Lower leg skin (tissue), 3 donors: ENCODE measurements around the gene SV2C.

Source experiments
- CTCF ChIP-seq, 3 donors: fragments of 450-650 bp; IDR thresholded peaks; one replicate each; pipeline ENCODE4 v1.5.1; 2016; ENCODE audit warnings: antibody characterized with exemption in 3 of 3, mild to moderate bottlenecking in 3 of 3, moderate library complexity in 2 of 3
- POLR2A ChIP-seq, 2 donors: fragments of 450-650 bp; IDR thresholded peaks; one replicate each; pipeline ENCODE4 v1.6.1; 2016 to 2017; ENCODE audit warnings: antibody characterized with exemption in 2 of 2, mild to moderate bottlenecking in 1 of 2, moderate library complexity in 1 of 2

- TF ChIP-seq CTCF (IDR thresholded peaks at IDR 0.05) = no peak
- no peak for TF ChIP-seq POLR2A (IDR thresholded peaks at IDR 0.05)
Measured at GRCh38 chr5:76401801-76402250, 318.6 kb downstream of the SV2C start.
